Right renal pelvis (tissue), 4 donors: ENCODE results near the gene NPAT. TPM values are rescaled to one million over a fixed set of nuclear protein-coding genes. Genes with fewer than 3 reads are reported as not detected.
"Not testable (repeated sequence)": the region's sequence is repeated elsewhere in the genome, so short reads cannot be mapped to it uniquely, and the experiment has no call there.

Experiments
- DNase-seq, 4 donors: peaks; one replicate each; pipeline ENCODE4 v3.0.0-alpha.2; 2013; ENCODE audit warnings: low read depth in 4 of 4, low spot score in 3 of 4, missing footprints in 1 of 4
- polyA plus RNA-seq, 4 donors: library from polyadenylated mRNA; unstranded; fragments of 120-200 nt; gene quantifications; one replicate each; pipeline ENCODE4 v1.2.1, GENCODE V29; 2013; ENCODE audit not compliant: insufficient read length in 4 of 4

Gene NPAT
- polyA plus RNA-seq, 4 donors = 15.7 to 21.5 (median 20.0) TPM

DNA sequence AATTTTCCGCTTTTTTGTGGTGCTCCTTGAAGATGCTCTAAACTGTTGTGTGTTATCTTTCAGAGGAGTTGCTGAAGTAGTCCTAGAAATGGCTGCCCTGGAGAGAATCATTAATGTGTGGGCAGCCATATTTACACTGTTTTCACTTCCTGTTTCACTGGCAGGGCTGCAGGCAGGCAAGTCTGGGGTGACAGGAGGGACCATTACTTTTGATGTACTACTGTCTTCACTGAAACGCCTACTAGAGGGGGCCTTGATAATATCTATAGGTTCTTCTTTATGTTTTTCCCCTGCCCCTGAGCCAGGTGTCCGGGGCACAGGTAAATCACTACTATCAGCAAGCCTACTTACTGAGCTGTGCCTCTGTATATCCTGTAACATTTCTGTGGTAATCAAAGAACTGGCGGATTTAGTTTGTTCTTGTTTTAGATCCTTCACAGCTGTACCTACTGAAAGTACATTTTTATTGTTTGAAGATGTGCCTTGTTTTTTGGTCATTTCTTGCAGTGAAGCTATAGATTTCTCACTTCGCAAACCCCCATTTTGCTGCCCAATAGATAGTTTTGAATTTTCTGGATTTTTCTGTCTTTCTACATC, 61.4 kb downstream of the NPAT start:
- no peak for DNase-seq

DNA sequence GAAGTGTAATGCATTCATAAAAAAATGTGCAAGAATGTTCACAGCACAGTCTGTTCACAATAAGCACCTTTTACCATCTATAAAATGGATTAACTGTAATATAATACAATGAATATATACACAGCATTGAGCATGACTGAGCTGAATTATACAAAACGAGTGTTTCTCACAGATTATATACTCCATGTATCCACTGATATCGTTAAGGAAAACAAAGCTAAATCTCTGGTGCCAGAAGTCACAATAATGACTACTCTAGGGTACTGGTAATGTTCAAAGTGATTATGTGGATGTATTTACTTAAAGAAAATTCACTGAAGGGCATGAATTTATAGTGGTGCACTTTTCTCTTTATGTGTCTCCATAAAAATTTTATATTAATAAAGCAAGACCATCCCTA, 67.8 kb downstream of the NPAT start:
- no peak for DNase-seq

DNA sequence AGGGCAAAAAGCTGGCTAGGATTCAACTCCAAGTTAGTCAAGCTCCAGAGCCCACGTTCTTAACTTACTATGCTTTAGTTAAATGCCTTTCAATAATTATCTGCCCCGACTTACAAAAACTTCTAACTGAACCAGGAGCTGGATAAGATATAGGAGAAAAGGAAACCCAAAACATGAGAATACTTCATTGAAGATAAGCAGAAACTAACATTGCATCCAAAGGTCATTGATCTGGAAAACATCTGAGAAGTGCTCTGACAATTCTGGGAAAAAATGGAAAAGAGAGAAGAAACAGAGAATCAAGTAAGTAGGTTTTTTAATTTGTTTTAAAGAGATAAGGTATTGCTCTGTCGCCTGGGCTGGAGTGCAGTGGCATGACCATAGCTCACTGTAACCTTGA, 73.9 kb downstream of the NPAT start:
- DNase-seq = no peak

DNA sequence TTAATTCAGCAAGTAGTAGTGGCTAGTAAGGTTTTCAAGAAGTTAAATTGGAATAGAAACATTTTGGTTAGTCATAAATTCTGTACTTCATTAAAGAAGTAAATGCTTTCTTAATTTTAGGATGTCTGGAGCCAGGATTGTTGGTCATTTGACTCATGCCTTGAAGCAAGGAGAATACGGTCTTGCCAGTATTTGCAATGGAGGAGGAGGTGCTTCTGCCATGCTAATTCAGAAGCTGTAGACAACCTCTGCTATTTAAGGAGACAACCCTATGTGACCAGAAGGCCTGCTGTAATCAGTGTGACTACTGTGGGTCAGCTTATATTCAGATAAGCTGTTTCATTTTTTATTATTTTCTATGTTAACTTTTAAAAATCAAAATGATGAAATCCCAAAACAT, 75.3 kb downstream of the NPAT start:
- DNase-seq = no peak

DNA sequence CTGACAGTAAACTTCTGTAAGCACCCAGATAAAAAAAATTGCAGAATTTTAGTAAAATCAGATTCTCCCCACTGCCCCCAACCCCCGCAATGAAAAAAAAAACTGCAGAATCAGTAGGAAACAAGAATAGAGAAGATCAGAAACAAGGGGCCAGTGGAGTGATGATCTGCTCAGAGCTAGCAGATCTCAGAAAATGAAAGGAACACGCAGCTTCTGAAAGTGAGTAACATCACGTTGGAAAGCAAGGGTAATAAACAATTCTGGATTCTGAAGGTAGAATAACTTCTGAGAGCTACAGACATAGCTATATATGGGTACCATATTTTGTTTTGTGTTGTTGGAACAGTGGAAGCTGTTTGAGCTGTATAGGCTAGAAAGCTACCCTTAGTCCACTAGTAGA, 77.8 kb downstream of the NPAT start:
- no peak for DNase-seq

DNA sequence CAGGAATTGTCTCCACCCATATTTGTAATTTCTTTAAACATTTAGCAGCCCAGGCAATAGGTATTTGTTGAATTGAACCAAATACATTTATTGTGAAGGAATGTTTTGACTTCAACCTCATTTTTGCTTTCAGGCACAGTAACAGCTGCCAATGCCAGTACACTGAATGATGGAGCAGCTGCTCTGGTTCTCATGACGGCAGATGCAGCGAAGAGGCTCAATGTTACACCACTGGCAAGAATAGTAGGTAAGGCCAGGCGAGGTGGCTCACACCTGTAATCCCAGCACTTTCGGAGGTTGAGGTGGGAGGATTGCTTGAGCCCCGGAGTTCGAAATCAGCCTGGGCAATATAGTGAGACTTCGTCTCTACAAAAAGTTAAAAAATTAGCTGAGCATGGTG, 80.1 kb downstream of the NPAT start:
- DNase-seq = no peak

GRCh38 chr11:108137212-108137611, 85.2 kb downstream of the NPAT start:
- DNase-seq = no peak

- no peak for DNase-seq
These were observed 86.4 kb downstream of the NPAT start for GRCh38 chr11:108135845-108136544.

GRCh38 chr11:108132993-108133538, 89.4 kb downstream of the NPAT start:
- DNase-seq = not testable (repeated sequence)

- no peak for DNase-seq
These were observed 90.4 kb downstream of the NPAT start for GRCh38 chr11:108131993-108132392.

GRCh38 chr11:108128772-108129171, 93.7 kb downstream of the NPAT start:
- DNase-seq = no peak

- no peak for DNase-seq
These were observed 97.3 kb downstream of the NPAT start for GRCh38 chr11:108125096-108125495.

GRCh38 chr11:108122166-108122628, 100.2 kb downstream of the NPAT start:
- peak in 3 of 4 donors; percentile 7 to 12 (median 10) for DNase-seq

DNA sequence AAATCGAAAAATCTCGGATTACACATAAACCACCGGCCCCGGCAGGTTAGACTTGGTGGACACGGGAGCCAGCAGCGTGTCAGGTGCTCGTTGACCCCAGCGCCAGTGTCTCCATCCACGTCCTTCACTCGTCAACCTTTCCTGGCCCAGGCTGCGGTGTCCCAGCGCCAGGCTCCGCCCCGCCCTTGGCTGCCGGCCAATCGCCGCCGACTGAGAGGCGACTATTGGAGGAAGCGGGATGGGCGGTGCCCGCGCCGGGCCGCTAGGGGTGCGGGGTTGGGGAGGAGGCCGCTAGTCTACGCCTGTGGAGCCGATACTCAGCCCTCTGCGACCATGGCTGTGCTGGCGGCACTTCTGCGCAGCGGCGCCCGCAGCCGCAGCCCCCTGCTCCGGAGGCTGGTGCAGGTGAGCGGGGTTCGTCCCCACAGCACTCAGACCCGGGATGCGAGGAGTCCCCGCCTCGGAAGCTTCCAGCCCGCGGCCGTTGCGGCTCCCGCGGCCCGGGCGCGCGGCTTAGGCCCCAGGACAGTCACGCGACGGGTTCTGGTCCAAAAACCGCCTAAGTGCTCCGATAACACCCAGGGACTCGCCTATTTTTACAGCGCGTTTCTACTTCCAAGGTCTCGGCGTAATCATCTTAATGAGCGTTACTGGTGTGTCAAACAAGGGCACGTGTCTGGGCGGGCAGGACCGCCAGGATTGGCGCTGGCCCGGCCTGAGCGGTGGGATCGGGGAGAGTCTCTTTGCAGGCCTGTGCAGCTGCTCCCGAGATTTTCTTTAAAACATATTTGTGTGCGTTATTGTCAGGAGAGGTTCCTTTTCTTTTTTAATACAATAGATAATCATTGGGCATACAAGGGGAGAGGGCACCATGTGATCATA, 100.9 kb downstream of the NPAT start, which contains the start of gene ACAT1:
Gene ACAT1 (plus strand): TSS at position 294 of the 882 bp plus-strand sequence. CDS start 40 bp downstream, at position 334.
- peak; percentile 76 to 86 (median 85) for DNase-seq

DNA sequence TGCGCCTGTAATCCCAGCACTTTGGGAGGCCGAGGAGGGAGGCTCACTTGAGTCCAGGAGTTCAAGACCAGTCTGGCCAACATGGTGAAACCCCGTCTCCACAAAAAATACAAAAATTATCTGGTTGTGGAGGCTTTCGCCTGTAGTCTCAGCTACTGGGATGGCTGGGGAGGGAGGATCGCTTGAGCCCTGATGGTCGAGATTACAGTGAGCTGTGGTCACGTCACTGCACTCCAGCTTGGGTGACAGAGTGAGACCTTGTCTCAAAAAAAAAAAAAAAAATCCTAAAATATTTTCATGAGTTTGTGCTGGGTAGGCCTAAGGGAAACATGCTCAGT, 101.5 kb downstream of the NPAT start:
- DNase-seq = not testable (repeated sequence)

DNA sequence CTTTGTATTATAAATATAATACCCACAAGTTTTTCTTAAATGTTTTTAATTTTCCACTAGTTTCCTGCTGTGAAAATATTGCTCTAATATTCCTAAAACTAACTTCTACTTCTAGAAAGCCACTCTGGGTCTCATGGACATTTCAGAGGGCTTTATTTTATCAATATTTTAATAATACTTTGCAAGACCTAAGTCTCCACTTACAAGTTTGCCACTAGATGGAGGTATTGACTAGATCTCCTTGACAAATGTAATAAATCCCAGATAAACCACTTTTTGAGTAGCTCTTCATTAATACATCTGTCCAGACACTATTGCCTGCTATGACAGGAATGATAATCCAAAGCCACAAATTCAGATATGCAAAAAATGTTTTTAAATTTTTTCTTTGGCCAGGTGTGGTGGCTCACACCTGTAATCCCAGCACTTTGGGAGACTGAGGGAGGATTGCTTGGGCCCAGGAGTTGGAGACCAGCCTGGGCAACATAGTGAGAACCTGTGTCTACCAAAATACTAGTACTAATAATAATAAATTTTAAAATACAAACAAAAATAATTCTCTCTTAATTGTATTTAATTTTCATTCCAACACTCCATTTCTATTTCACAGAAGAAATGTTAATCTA, 104.6 kb downstream of the NPAT start:
- peak in 1 of 4 donors; percentile 18 for DNase-seq

DNA sequence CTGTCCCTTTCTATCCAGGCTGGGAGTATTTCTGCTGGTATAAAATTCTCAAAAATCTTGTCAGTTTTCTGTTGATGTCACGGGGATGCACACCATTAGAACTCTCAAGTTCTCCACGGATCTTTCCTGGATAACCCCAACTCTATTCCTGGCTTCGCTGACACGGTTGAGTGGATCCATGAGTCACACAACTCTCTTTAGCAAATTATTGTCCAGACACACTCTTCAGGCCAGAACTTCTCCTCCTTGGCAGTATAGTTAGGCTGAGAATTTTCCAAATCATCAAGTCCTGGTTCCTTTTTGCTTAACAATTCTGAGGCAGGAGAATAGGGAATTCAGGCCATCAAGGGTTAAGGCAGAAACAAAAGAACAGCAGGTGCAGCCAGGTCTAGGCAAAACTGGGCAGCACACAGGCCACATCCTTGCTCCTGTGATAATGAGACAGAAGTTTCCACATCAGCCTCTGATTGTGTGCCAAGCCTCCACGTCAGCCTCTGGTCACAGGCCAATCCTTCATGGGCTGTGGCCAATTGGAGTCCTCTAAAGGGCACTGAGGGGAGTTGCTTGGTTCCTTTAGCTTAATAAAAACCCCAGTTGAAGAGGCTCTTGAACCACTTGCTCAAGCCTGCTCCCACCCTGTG, 106.8 kb downstream of the NPAT start:
- DNase-seq = peak in 3 of 4 donors; percentile 25 to 38 (median 36)

- no peak for DNase-seq
These were observed 110.4 kb downstream of the NPAT start for GRCh38 chr11:108112057-108112456.

- no peak for DNase-seq
These were observed 111.3 kb downstream of the NPAT start for GRCh38 chr11:108111126-108111525.
